Thoracic aorta (tissue), 2 donors: ENCODE results near the gene PDE5A. TPM values are rescaled to one million over a fixed set of nuclear protein-coding genes. Genes with fewer than 3 reads are reported as not detected.

Experiments used
- ATAC-seq: fragments of 150-250 bp; one replicate; pipeline ENCODE4 v1.8.0; 2017; ENCODE audit warnings: low read depth; ENCODE audit not compliant: insufficient number of reproducible peaks, low FRiP score
- DNase-seq: peaks from one replicate; pipeline ENCODE4 v3.0.0-alpha.2; 2020; ENCODE audit warnings: low spot score
- H3K27ac ChIP-seq, 2 donors: fragments of 200-600 bp; sonication (generic); 1 replicate in 1 of 2; 2 replicates in 1 of 2; pipeline ENCODE4 v1.5.1; 2016; ENCODE audit warnings: mild to moderate bottlenecking in 2 of 2, moderate library complexity in 2 of 2
- H3K27me3 ChIP-seq: fragments of 200-600 bp; sonication (generic); replicated peaks from 2 replicates; pipeline ENCODE4 v1.6.0; 2016; ENCODE audit warnings: mild to moderate bottlenecking; ENCODE audit not compliant: insufficient read depth
- H3K36me3 ChIP-seq: fragments of 200-600 bp; sonication (generic); one replicate; pipeline ENCODE4 v1.5.1; 2016
- H3K4me1 ChIP-seq, 2 donors: fragments of 200-600 bp; sonication (generic); 1 replicate in 1 of 2; 2 replicates in 1 of 2; pipeline versions ENCODE4 v1.5.1 to v1.6.0; 2016; ENCODE audit warnings: low read depth in 2 of 2, mild to moderate bottlenecking in 1 of 2; ENCODE audit not compliant: control insufficient read depth in 1 of 2
- H3K4me3 ChIP-seq: fragments of 200-600 bp; sonication (generic); 2 replicates; pipeline ENCODE4 v1.5.1; 2016; ENCODE audit warnings: mild to moderate bottlenecking
- H3K9me3 ChIP-seq: fragments of 200-600 bp; sonication (generic); 2 replicates; pipeline ENCODE4 v1.5.1; 2016
- total RNA-seq, 2 donors: library from RNA; depleted of rRNA; stranded (reverse); fragments of >200 nt; gene quantifications; one replicate each; pipeline versions ENCODE4 v1.1.0 to v1.2.3, GENCODE V29; 2016
- TF ChIP-seq, protein P1 (sequence below): fragments of 200-600 bp; sonication (generic); IDR thresholded peaks from one replicate; pipeline ENCODE4 v1.5.1; 2019; ENCODE audit warnings: antibody characterized with exemption

PDE5A gene
- total RNA-seq, 2 donors from 2014 or later: 158 to 223 TPM

DNA sequence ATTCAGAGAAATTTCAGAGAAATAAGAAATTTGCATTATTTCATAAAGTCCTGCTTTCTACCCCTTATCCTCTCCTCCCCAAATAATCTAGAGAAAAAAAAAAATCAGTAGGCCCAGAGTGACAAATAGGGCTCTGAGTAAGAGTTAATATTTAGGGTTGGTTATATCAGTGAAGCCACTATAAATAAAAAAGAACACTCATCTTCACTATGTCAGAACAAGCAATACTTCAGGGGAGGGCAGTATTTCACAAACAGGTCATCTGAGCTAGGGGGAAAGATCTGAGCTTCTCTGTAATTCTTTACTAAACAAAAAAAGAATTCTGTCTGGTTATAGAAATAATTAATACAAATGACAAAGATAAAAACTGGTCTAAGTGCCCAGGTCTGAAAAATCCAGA is 39.4 kb downstream of the PDE5A start:
- Histone ChIP-seq H3K4me1 (peaks cover 28 to 62% of the 10 kb centered on the region in 2 donors), H3K9me3 (no peaks in the 10 kb centered on the region), H3K36me3 (peaks cover 4% of the 10 kb centered on the region), H3K27ac (no peak overlapping the region), H3K4me3 (no peak overlapping the region), H3K27me3 (no peaks in the 10 kb centered on the region)
- DNase-seq (no peak), ATAC-seq (no peak)
- TF ChIP-seq, protein P1, sequence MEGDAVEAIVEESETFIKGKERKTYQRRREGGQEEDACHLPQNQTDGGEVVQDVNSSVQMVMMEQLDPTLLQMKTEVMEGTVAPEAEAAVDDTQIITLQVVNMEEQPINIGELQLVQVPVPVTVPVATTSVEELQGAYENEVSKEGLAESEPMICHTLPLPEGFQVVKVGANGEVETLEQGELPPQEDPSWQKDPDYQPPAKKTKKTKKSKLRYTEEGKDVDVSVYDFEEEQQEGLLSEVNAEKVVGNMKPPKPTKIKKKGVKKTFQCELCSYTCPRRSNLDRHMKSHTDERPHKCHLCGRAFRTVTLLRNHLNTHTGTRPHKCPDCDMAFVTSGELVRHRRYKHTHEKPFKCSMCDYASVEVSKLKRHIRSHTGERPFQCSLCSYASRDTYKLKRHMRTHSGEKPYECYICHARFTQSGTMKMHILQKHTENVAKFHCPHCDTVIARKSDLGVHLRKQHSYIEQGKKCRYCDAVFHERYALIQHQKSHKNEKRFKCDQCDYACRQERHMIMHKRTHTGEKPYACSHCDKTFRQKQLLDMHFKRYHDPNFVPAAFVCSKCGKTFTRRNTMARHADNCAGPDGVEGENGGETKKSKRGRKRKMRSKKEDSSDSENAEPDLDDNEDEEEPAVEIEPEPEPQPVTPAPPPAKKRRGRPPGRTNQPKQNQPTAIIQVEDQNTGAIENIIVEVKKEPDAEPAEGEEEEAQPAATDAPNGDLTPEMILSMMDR: no peak

- DNase-seq (no peak), ATAC-seq (no peak)
- TF ChIP-seq, protein P1: no peak
- H3K4me3 ChIP-seq: no peak overlapping the region
- no peaks in the 10 kb centered on the region for H3K27me3 ChIP-seq
- peaks cover 8% of the 10 kb centered on the region for H3K36me3 ChIP-seq
- H3K9me3 ChIP-seq: no peaks in the 10 kb centered on the region
- peak overlapping the region in 1 of 2 donors; percentile 5 for H3K27ac ChIP-seq
- H3K4me1 ChIP-seq: peaks cover 20 to 51% of the 10 kb centered on the region in 2 donors
These were observed 40.8 kb downstream of the PDE5A start for GRCh38 chr4:119587796-119588195.

DNA sequence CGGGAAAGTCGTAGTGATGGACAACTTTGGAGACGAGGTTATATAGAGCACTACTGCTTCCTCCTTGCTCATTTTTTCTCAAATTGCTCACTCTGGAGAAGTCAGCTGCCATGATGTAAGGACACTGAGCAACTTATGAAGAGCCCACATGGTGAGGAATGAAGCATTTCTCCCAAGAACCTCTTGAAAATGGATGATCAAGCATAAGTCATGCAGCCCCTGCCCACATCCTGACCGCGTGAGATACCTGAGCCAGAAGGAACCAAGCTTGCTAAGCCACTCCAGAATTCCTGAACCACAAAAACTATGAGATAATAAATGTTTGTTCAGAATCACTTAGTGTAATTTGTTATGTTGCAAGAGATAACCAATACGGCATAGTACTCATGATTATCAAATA is 42.8 kb downstream of the PDE5A start:
- no peak for ATAC-seq
- no peak overlapping the region for H3K27ac ChIP-seq

DNA sequence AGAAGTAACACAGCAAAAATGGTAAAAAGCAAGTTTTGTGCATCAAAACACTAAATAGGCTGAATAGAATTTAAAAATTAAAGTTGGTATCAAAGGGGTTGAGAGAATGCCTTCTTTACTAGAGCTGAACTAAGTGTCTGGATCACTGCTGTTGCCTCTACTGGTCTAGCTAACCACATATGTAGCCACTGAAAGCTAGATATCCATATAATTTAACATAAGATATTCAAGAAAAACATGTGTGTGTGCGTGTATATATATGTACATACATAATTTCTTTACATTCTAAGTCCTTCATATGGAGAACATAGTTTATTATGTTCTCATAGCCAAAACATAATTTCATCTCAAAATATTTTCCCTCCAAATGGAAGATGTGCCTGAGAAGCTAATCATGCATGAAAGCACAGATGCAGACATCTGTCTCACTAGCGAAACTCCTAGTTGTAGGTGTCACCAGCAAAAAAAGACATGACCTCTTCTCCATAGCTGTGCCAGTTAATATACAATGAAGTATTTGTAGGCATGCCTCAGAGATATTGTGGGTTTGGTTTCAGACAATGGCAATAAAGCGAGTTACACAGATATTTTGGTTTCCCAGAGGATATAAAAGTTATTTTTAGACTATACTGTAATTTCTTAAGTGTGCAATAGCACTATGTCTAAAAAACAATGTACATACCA is 47.3 kb downstream of the PDE5A start:
- ATAC-seq (no peak), DNase-seq (no peak)
- Histone ChIP-seq H3K36me3 (peaks cover 7% of the 10 kb centered on the region), H3K4me1 (peaks cover 5 to 20% of the 10 kb centered on the region in 2 donors), H3K9me3 (no peaks in the 10 kb centered on the region), H3K4me3 (no peak overlapping the region), H3K27me3 (no peaks in the 10 kb centered on the region), H3K27ac (no peak overlapping the region)
- TF ChIP-seq, protein P1: no peak

More for the DNA sequence above, 42.8 kb downstream of the PDE5A start:
- H3K27me3 ChIP-seq: no peaks in the 10 kb centered on the region
- no peaks in the 10 kb centered on the region for H3K9me3 ChIP-seq
- H3K4me1 ChIP-seq: peaks cover 8 to 41% of the 10 kb centered on the region in 2 donors
- no peak overlapping the region for H3K4me3 ChIP-seq
- TF ChIP-seq, protein P1: no peak
- H3K36me3 ChIP-seq: peaks cover 7% of the 10 kb centered on the region
- no peak for DNase-seq

GRCh38 chr4:119580293-119580692 is 48.3 kb downstream of the PDE5A start:
- DNase-seq (no peak), ATAC-seq (no peak)
- H3K27ac ChIP-seq: peak overlapping the region in 1 of 2 donors; percentile 34
- no peaks in the 10 kb centered on the region for H3K9me3 ChIP-seq
- TF ChIP-seq, protein P1: no peak
- no peak overlapping the region for H3K4me3 ChIP-seq
- no peaks in the 10 kb centered on the region for H3K27me3 ChIP-seq
- H3K36me3 ChIP-seq: peaks cover 7% of the 10 kb centered on the region
- peaks cover 5 to 20% of the 10 kb centered on the region in 2 donors for H3K4me1 ChIP-seq
